Activated CD4-positive, alpha-beta memory T cell treated with anti-CD3 and anti-CD28 coated beads, Interleukin-2, amount 10 ng/mL, durations not matched to agents 7 days and 5 days (primary cell): Measurements from ENCODE around the gene SLCO3A1. TPM values are rescaled to one million over a fixed set of nuclear protein-coding genes. Genes with fewer than 3 reads are reported as not detected.

Experiments
- CTCF ChIA-PET: fragments of 350-600 bp; sonication (Branson Sonifier 250); formaldehyde crosslinking; loops from one replicate; lab custom pipeline; 2021; ENCODE audit warnings: antibody characterized with exemption, inconsistent platforms; lab: Charles Lee
- POLR2A ChIA-PET: fragments of 350-600 bp; sonication (Branson Sonifier 250); formaldehyde crosslinking; loops from one replicate; lab custom pipeline; 2021; ENCODE audit warnings: antibody characterized with exemption; lab: Charles Lee
- DNase-seq: peaks from one replicate; pipeline ENCODE4 v3.0.0-alpha.2; 2020
- H3K27ac Mint-ChIP-seq: one replicate; pipeline ENCODE4 v1.8.0; 2021; ENCODE audit warnings: mild to moderate bottlenecking, mixed read lengths
- H3K27me3 Mint-ChIP-seq: one replicate; pipeline ENCODE4 v1.8.0; 2021; ENCODE audit warnings: mixed read lengths
- H3K36me3 Mint-ChIP-seq: one replicate; pipeline ENCODE4 v1.8.0; 2021; ENCODE audit warnings: low read depth, mixed read lengths
- H3K4me1 Mint-ChIP-seq: one replicate; pipeline ENCODE4 v1.8.0; 2021; ENCODE audit warnings: mixed read lengths
- H3K4me3 Mint-ChIP-seq: one replicate; pipeline ENCODE4 v1.8.0; 2021; ENCODE audit warnings: mild to moderate bottlenecking, mixed read lengths
- H3K9me3 Mint-ChIP-seq: one replicate; pipeline ENCODE4 v1.8.0; 2021; ENCODE audit warnings: mixed read lengths
- total RNA-seq, 2 experiments: library from RNA; stranded (reverse); gene quantifications; one replicate each; pipeline ENCODE4 v1.2.3, GENCODE V29; 2021

Gene SLCO3A1
- total RNA-seq, 2 experiments from 2014 or later, result 48.8 to 52.6 TPM

DNA sequence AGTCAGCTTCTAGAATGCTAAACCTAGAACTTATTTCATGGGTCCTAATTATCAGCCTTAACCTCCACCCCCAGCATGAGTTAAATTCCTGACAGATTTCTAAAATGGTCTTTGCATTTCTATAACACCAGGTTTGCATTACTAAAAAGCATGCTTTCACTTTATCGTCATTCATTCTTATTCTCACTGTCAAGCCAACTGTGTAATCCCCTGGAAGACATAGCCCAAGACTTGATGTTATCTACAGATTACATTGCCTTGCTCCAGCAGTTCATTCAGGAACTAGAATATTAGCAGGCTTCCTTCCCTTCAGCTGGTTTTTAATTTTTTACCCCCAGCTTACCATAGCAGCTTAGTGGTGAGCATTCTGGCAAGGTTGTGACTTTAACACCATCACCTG is 184.0 kb downstream of the SLCO3A1 start:
- DNase-seq, result no peak
- POLR2A ChIA-PET, result no interaction called here
- Mint-ChIP-seq H3K36me3 (peaks cover 3% of the 10 kb centered on the region), H3K4me1 (peaks cover 4% of the 10 kb centered on the region), H3K9me3 (peaks cover 3% of the 10 kb centered on the region), H3K27me3 (no peaks in the 10 kb centered on the region), H3K27ac (no peak overlapping the region), H3K4me3 (no peak overlapping the region)
- CTCF ChIA-PET, result no interaction called here

DNA sequence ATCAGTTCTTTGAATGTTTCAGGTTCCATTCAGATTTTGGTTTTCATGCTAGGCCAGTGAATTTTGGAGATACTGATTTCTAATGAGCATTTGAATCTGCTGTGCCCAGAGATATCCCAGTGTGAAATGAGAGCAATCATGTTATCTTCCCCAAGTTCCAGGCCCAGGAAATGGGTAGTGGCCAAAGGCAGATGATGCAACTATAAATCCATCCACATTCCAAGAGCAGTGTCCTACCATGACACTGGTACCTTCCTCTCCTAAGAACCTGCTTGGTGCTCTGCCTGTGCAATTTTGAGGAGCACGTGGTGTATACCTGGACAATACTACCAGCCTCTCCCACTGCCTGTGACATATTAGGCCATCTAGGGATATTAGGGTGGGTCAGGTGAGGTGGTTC is 186.8 kb downstream of the SLCO3A1 start:
- Mint-ChIP-seq H3K4me1 (peaks cover 20% of the 10 kb centered on the region), H3K36me3 (peaks cover 3% of the 10 kb centered on the region), H3K9me3 (peaks cover 3% of the 10 kb centered on the region), H3K27ac (no peak overlapping the region), H3K4me3 (no peak overlapping the region), H3K27me3 (no peaks in the 10 kb centered on the region)
- ChIA-PET CTCF (no interaction called here), POLR2A (no interaction called here)
- no peak for DNase-seq

DNA sequence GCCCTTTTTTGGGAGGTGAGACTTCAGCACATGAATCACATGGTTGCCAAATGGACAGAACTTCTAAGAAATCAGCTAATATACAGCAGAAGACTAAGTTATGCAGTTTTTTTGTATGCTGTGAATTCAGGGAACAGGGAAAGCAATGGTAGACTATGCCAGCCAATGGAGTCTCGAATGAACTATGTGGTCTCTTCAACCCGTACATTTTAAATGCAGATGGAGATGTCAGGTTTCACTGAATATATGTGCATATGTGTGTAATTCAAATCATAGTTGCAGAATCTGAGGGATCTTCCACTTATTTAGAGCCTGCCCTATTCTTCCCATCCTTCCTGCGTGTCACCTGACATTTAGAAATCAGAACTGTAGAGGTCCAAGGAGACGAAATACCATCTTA is 187.9 kb downstream of the SLCO3A1 start:
- peaks cover 3% of the 10 kb centered on the region for H3K9me3 Mint-ChIP-seq
- POLR2A ChIA-PET, result no interaction called here
- H3K4me1 Mint-ChIP-seq, result peaks cover 20% of the 10 kb centered on the region

DNA sequence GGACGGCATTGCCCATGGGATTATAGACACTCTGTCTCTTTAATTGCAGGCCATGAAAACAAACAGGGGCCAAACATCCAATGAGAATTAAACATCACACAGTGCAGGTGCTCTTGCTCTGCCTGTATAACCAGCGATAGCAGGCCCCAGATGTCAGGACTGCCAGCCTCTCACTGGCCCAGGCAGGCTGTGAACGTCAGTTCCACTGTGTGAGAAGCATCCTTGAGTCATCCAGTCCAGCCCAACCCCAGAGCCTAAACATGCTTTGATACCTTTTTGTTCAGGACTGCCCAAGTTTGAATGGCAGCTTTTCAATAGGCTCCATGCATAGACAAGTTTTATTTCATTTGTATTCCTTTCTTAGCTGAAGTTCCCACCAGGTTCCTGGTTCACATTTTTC is 189.8 kb downstream of the SLCO3A1 start:
- H3K9me3 Mint-ChIP-seq, result peaks cover 3% of the 10 kb centered on the region

More for the DNA sequence above, 187.9 kb downstream of the SLCO3A1 start:
- DNase-seq, result no peak
- CTCF ChIA-PET, result no interaction called here
- Mint-ChIP-seq H3K27ac (no peak overlapping the region), H3K36me3 (peaks cover 3% of the 10 kb centered on the region), H3K4me3 (no peak overlapping the region), H3K27me3 (no peaks in the 10 kb centered on the region)

DNA sequence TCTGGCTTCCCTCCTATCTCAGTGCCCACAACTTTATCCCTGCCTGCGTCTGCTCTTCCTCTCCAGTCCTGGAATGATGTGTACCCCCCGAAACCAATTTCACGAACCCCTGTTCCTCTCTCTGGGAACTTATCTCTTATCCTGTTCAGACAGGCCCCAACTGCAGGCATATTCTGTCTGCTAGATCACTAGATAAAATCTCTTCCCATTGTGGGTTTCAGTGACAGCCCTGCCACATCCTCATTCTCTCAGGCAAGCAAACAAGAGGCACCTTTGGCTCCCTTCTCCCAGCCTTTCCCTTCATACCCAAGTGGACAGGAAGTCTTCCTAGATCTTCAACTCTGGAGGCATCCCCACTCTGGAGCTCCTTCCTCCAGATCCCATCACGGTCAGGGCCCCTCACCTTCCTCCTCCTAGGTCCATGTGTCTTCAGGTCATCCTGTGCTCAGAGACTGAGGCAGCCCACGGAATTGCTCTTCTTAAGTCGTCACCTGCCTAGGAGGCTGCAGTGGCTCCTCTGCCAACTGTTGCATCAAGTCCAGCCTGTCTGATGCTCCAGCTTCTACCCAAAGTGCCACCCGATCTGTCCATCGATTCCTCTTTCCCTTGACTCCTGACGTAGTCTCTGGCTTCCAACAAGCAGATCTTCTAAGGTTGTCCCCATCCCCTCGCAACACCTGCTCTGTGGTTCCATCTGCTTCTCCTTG is 190.8 kb downstream of the SLCO3A1 start:
- H3K27ac Mint-ChIP-seq, result no peak overlapping the region
- H3K36me3 Mint-ChIP-seq, result no peaks in the 10 kb centered on the region
- H3K27me3 Mint-ChIP-seq, result no peaks in the 10 kb centered on the region
- CTCF ChIA-PET, result no interaction called here
- peaks cover 3% of the 10 kb centered on the region for H3K9me3 Mint-ChIP-seq
- no peak overlapping the region for H3K4me3 Mint-ChIP-seq
- peaks cover 20% of the 10 kb centered on the region for H3K4me1 Mint-ChIP-seq
- no peak for DNase-seq
- POLR2A ChIA-PET, result no interaction called here

More for the DNA sequence above, 189.8 kb downstream of the SLCO3A1 start:
- no peak for DNase-seq
- POLR2A ChIA-PET, result no interaction called here
- Mint-ChIP-seq H3K4me3 (no peak overlapping the region), H3K36me3 (peaks cover 3% of the 10 kb centered on the region), H3K4me1 (peaks cover 20% of the 10 kb centered on the region), H3K27ac (no peak overlapping the region), H3K27me3 (no peaks in the 10 kb centered on the region)
- CTCF ChIA-PET, result no interaction called here

DNA sequence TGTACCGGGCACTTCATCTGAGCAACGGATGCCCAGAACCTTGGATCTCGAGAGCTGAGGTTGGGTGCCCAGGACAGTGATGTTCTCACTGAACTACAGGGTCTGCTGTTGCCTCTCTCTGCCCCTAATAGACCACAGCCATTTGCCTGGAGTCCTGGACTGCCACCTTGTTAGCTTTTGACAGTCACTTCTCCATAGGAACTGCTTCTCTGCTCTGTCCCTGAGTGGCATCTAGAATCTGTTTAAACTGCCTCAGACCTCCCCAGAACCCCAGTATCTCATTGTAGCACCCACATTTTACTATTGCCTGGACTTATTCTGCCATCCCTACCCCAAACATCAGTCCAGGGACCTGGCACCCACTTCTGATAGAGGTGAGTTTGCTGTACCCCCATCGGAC is 194.4 kb downstream of the SLCO3A1 start:
- DNase-seq, result no peak
- H3K36me3 Mint-ChIP-seq, result no peaks in the 10 kb centered on the region
- POLR2A ChIA-PET, result no interaction called here
- no peaks in the 10 kb centered on the region for H3K9me3 Mint-ChIP-seq
- H3K27ac Mint-ChIP-seq, result no peak overlapping the region
- H3K4me3 Mint-ChIP-seq, result no peak overlapping the region
- peaks cover 14% of the 10 kb centered on the region for H3K4me1 Mint-ChIP-seq
- CTCF ChIA-PET, result no interaction called here
- H3K27me3 Mint-ChIP-seq, result no peaks in the 10 kb centered on the region

DNA sequence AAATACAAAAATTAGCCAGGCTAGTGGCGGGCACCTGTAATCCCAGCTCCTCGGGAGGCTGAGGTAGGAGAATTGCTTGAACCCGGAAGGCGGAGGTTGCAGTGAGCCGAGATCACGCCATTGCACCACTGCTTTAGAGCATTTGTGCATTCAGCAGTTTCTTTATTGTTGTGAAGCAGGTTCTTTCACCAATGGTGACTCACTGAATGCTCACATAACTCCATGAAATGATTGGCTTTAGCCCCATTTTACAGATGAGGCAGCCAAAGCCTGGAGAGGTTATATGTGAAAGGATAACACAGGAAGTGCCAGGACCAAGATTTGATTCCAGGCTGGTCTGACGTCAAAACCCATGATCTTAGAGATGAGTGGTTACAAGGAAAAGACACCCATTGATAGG is 195.2 kb downstream of the SLCO3A1 start:
- CTCF ChIA-PET, result no interaction called here
- POLR2A ChIA-PET, result no interaction called here
- Mint-ChIP-seq H3K27ac (no peak overlapping the region), H3K9me3 (no peaks in the 10 kb centered on the region), H3K27me3 (no peaks in the 10 kb centered on the region), H3K36me3 (no peaks in the 10 kb centered on the region), H3K4me3 (no peak overlapping the region), H3K4me1 (peaks cover 11% of the 10 kb centered on the region)
- no peak for DNase-seq

DNA sequence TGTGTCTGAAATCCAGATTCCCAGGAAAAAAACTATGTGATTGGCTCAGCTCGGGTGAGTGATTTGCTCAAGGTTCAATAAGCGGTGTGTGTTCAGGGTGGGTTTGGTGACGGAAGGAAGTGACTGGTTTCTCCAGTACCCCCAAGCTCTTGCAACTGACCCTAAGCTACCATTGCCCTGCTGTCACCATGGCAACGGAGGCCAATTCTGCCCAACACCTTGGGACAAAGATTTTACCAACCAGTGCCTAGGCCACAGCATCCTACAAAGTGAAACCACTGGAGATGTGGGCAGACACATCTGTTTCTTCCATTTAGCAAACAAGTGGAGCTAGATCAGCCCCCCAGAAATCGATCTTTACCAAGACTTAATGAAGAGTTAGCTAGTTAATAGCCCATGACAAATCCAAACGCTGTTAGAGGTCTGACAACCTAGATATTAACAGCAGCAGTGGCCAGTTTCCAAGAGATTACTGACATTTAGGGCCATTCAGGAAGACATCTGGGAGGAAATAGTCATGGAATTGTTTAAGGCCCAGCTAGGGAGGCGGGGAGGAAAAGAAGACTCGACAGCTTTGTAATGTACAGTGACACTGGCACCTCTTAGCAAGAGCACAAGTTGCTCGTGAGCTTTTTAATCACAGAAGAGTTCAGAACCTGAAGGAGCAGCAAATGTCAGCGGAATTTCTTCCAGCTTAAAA is 195.9 kb downstream of the SLCO3A1 start:
- Mint-ChIP-seq H3K36me3 (no peaks in the 10 kb centered on the region), H3K4me1 (peaks cover 4% of the 10 kb centered on the region), H3K4me3 (no peak overlapping the region), H3K27me3 (no peaks in the 10 kb centered on the region), H3K27ac (no peak overlapping the region), H3K9me3 (no peaks in the 10 kb centered on the region)
- ChIA-PET CTCF (no interaction called here), POLR2A (no interaction called here)
- DNase-seq, result no peak

DNA sequence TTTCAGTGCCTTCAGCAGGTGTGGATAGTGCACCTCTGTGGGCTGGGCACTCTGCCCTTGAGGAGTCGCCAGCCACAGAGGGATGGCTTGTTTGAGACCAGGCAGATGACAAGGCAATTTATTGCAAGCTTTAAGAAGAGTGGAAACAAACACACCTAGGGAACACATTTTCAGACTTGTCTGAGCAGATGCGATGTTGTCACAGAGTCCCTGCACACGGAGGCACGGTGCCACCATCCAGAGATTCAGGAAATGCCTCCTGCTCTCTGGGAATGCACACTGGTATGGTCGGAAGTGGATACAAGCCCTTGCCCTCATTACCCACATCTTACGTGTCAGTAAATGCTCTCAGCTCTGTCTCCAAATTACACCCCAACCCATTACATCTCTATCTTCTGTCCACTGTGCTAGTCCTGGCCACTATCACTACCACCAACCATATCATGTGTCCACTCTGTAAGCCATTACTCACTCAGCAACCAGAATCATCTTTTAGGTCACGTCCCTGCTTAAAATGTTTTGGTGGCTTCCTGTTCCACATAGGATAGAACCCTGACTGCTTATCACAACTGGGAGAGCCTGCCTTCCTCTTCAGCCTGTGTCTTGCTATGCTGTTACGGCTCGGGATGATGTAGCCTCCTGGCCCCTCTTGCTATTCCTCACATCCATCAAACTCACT is 196.9 kb downstream of the SLCO3A1 start:
- ChIA-PET POLR2A (no interaction called here), CTCF (no interaction called here)
- DNase-seq, result no peak
- Mint-ChIP-seq H3K27ac (no peak overlapping the region), H3K9me3 (no peaks in the 10 kb centered on the region), H3K4me3 (no peak overlapping the region), H3K36me3 (no peaks in the 10 kb centered on the region), H3K27me3 (no peaks in the 10 kb centered on the region), H3K4me1 (no peaks in the 10 kb centered on the region)

DNA sequence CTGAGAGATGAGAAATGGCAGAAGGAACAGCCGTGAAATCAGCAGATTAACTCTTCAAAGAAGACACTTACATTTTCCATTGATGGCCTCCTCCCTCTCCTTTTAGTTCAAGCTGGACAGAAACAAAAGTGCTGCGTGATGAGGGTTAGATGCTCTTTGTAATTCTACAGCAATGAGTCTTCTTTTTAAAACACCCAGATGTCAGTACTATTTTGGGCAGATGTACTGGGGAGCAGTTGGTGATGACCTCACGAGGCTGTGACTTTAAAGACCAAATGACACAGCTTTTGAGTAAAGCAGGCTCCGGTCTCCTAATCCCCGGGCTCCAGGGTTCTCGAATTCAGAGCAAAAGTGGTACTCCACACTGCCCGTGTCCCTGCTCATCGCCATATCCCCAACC is 198.2 kb downstream of the SLCO3A1 start:
- Mint-ChIP-seq H3K27ac (no peak overlapping the region), H3K9me3 (no peaks in the 10 kb centered on the region), H3K27me3 (no peaks in the 10 kb centered on the region), H3K4me3 (no peak overlapping the region), H3K36me3 (no peaks in the 10 kb centered on the region), H3K4me1 (no peaks in the 10 kb centered on the region)
- POLR2A ChIA-PET, result no interaction called here
- CTCF ChIA-PET, result interaction anchor here (0.6 to 1.3 kb wide), 2 partner anchors 31 to 345 kb away, joined by 3 read pairs; no protein-coding TSS in a partner anchor
- no peak for DNase-seq

DNA sequence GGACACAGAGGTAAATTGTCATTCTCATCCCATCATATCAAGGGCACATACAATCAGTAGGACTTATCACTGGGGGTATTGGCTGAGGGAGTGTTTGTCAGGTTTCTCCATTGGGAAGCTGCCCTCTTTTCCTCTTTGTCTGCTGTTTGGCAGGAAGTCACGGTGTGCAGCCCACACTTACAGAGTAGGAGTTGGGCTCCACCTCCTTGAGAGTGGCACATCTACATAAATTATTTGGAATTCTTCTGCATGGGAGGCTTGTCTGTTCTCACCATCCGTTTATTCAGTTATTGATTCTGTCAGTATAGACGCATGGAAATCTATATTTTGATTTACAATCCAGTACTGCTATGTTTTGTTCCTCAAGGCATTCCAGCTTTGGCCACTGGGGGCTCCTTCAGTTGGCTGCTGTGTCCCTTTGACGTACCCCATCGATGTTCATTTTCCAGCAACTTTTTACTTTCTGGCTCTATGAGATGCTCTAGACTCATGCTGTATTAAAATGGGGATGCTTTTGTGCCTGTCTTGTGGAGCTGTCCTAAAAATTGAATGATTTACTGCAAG is 200.3 kb downstream of the SLCO3A1 start:
- Mint-ChIP-seq H3K27ac (no peak overlapping the region), H3K4me3 (no peak overlapping the region), H3K4me1 (no peaks in the 10 kb centered on the region), H3K36me3 (no peaks in the 10 kb centered on the region), H3K27me3 (no peaks in the 10 kb centered on the region), H3K9me3 (no peaks in the 10 kb centered on the region)
- no peak for DNase-seq
- CTCF ChIA-PET, result no interaction called here
- POLR2A ChIA-PET, result no interaction called here

DNA sequence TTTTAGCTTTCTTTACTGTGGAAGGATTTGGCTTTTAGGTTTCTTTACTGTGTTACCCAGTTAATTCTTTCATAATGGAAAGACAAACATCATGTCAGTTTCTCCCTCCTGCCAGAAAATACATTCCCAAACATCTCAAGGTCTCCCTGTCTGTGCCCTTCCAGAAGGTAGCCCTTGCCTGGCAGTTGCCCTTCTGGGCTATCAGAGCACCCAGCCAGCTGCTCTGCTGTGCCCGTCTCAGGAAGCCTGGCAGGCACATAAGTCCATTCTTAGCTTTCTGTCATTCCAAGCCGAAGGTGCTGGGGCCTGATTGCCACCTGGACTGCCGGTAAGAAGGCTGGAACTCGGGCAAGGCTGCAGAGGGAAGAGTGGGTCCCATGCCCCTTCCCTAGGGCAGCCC is 203.4 kb downstream of the SLCO3A1 start:
- Mint-ChIP-seq H3K9me3 (no peaks in the 10 kb centered on the region), H3K4me3 (no peak overlapping the region), H3K36me3 (no peaks in the 10 kb centered on the region), H3K27ac (no peak overlapping the region), H3K27me3 (no peaks in the 10 kb centered on the region), H3K4me1 (no peaks in the 10 kb centered on the region)
- ChIA-PET POLR2A (no interaction called here), CTCF (no interaction called here)
- DNase-seq, result no peak
